ENCODE results near the gene RAD51C.
"Not testable (repeated sequence)": the region's sequence is repeated elsewhere in the genome, so short reads cannot be mapped to it uniquely, and the experiment has no call there.

RAD51C gene

GRCh38 chr17:58692239-58693055, at the start of gene RAD51C:
TSS of gene RAD51C (plus strand) at chr17:58692602. CDS start at chr17:58692644, 42 bp downstream.
- Histone ChIP-seq H3K27ac (ENCODE audit: low read length) (no peak within 1 kb of the TSS), H3K4me3 (ENCODE audit: low read length) (peak within 1 kb of the TSS; percentile 68), H3K36me3 (ENCODE audit: insufficient read depth, low read depth, low read length) (0 out of 2 replicates have a peak, but pooled peaks cover 6% of the 10 kb centered on the region), H3K4me1 (ENCODE audit: insufficient read depth, low read length) (no peaks in the 10 kb centered on the region), H3K27me3 (ENCODE audit: insufficient read depth, low read length) (no peaks in the 10 kb centered on the region; the same call in 1 of the 2 replicates), H3K9ac (ENCODE audit: low read depth, low read length) (peak within 1 kb of the TSS; percentile 66), H3K9me3 (ENCODE audit: insufficient read depth, low read depth, low read length) (no peaks in the 10 kb centered on the region)

- no peak overlapping the region for H3K27ac ChIP-seq (ENCODE audit: low read length)
- H3K4me3 ChIP-seq (ENCODE audit: low read length) = no peak overlapping the region
- H3K9ac ChIP-seq (ENCODE audit: low read depth, low read length) = no peak overlapping the region
Observed at GRCh38 chr17:58643147-58643546, 49.3 kb upstream of the RAD51C start.

GRCh38 chr17:58648236-58648635, 44.2 kb upstream of the RAD51C start:
- Histone ChIP-seq H3K36me3 (ENCODE audit: insufficient read depth, low read depth, low read length) (no peaks in the 10 kb centered on the region), H3K4me1 (ENCODE audit: insufficient read depth, low read length) (no peaks in the 10 kb centered on the region), H3K27ac (ENCODE audit: low read length) (no peak overlapping the region), H3K9ac (ENCODE audit: low read depth, low read length) (no peak overlapping the region), H3K27me3 (ENCODE audit: insufficient read depth, low read length) (no peaks in the 10 kb centered on the region), H3K9me3 (ENCODE audit: insufficient read depth, low read depth, low read length) (no peaks in the 10 kb centered on the region), H3K4me3 (ENCODE audit: low read length) (no peak overlapping the region)

More at GRCh38 chr17:58643147-58643546, 49.3 kb upstream of the RAD51C start:
- Histone ChIP-seq H3K36me3 (ENCODE audit: insufficient read depth, low read depth, low read length) (no peaks in the 10 kb centered on the region), H3K4me1 (ENCODE audit: insufficient read depth, low read length) (no peaks in the 10 kb centered on the region), H3K9me3 (ENCODE audit: insufficient read depth, low read depth, low read length) (no peaks in the 10 kb centered on the region), H3K27me3 (ENCODE audit: insufficient read depth, low read length) (no peaks in the 10 kb centered on the region)

- not testable (repeated sequence) for H3K4me1 ChIP-seq (ENCODE audit: insufficient read depth, low read length); H3K27ac ChIP-seq (ENCODE audit: low read length); H3K27me3 ChIP-seq (ENCODE audit: insufficient read depth, low read length); H3K36me3 ChIP-seq (ENCODE audit: insufficient read depth, low read depth, low read length); H3K9me3 ChIP-seq (ENCODE audit: insufficient read depth, low read depth, low read length)
- Histone ChIP-seq H3K4me3 (ENCODE audit: low read length) (peak overlapping the region; percentile 38; the same call in 1 of the 2 replicates), H3K9ac (ENCODE audit: low read depth, low read length) (peak overlapping the region; percentile 53; the same call in 1 of the 2 replicates)
Observed at GRCh38 chr17:58657962-58658803, 34.2 kb upstream of the RAD51C start.

- Histone ChIP-seq H3K4me1 (ENCODE audit: insufficient read depth, low read length) (peaks cover 8% of the 10 kb centered on the region; the same call in 1 of the 2 replicates), H3K9me3 (ENCODE audit: insufficient read depth, low read depth, low read length) (no peaks in the 10 kb centered on the region), H3K9ac (ENCODE audit: low read depth, low read length) (peak overlapping the region; percentile 88), H3K4me3 (ENCODE audit: low read length) (peak overlapping the region; percentile 66), H3K36me3 (ENCODE audit: insufficient read depth, low read depth, low read length) (no peaks in the 10 kb centered on the region), H3K27ac (ENCODE audit: low read length) (peak overlapping the region; percentile 75), H3K27me3 (ENCODE audit: insufficient read depth, low read length) (no peaks in the 10 kb centered on the region)
Observed at GRCh38 chr17:58658804-58659713, 33.3 kb upstream of the RAD51C start.

GRCh38 chr17:58659714-58660084, 32.7 kb upstream of the RAD51C start:
- not testable (repeated sequence) for H3K4me1 ChIP-seq (ENCODE audit: insufficient read depth, low read length); H3K27ac ChIP-seq (ENCODE audit: low read length); H3K9me3 ChIP-seq (ENCODE audit: insufficient read depth, low read depth, low read length); H3K27me3 ChIP-seq (ENCODE audit: insufficient read depth, low read length); H3K36me3 ChIP-seq (ENCODE audit: insufficient read depth, low read depth, low read length)
- Histone ChIP-seq H3K9ac (ENCODE audit: low read depth, low read length) (peak overlapping the region; percentile 88; the same call in 1 of the 2 replicates), H3K4me3 (ENCODE audit: low read length) (peak overlapping the region; percentile 66)

GRCh38 chr17:58660621-58661020, 31.8 kb upstream of the RAD51C start:
- no peak overlapping the region for H3K4me3 ChIP-seq (ENCODE audit: low read length)
- no peaks in the 10 kb centered on the region for H3K27me3 ChIP-seq (ENCODE audit: insufficient read depth, low read length)
- no peak overlapping the region for H3K9ac ChIP-seq (ENCODE audit: low read depth, low read length)
- peaks cover 8% of the 10 kb centered on the region; the same call in 1 of the 2 replicates for H3K4me1 ChIP-seq (ENCODE audit: insufficient read depth, low read length)
- H3K36me3 ChIP-seq (ENCODE audit: insufficient read depth, low read depth, low read length) = no peaks in the 10 kb centered on the region
- H3K9me3 ChIP-seq (ENCODE audit: insufficient read depth, low read depth, low read length) = no peaks in the 10 kb centered on the region
- no peak overlapping the region for H3K27ac ChIP-seq (ENCODE audit: low read length)

- Histone ChIP-seq H3K4me3 (ENCODE audit: low read length) (no peak overlapping the region), H3K36me3 (ENCODE audit: insufficient read depth, low read depth, low read length) (no peaks in the 10 kb centered on the region), H3K9ac (ENCODE audit: low read depth, low read length) (no peak overlapping the region), H3K27ac (ENCODE audit: low read length) (no peak overlapping the region), H3K4me1 (ENCODE audit: insufficient read depth, low read length) (peaks cover 8% of the 10 kb centered on the region; the same call in 1 of the 2 replicates), H3K27me3 (ENCODE audit: insufficient read depth, low read length) (no peaks in the 10 kb centered on the region), H3K9me3 (ENCODE audit: insufficient read depth, low read depth, low read length) (no peaks in the 10 kb centered on the region)
Observed at GRCh38 chr17:58661499-58661898, 30.9 kb upstream of the RAD51C start.

GRCh38 chr17:58664302-58664701, 28.1 kb upstream of the RAD51C start:
- H3K4me3 ChIP-seq (ENCODE audit: low read length) = no peak overlapping the region
- no peaks in the 10 kb centered on the region for H3K9me3 ChIP-seq (ENCODE audit: insufficient read depth, low read depth, low read length)
- no peaks in the 10 kb centered on the region for H3K36me3 ChIP-seq (ENCODE audit: insufficient read depth, low read depth, low read length)
- no peaks in the 10 kb centered on the region for H3K4me1 ChIP-seq (ENCODE audit: insufficient read depth, low read length)
- no peak overlapping the region for H3K9ac ChIP-seq (ENCODE audit: low read depth, low read length)
- H3K27ac ChIP-seq (ENCODE audit: low read length) = no peak overlapping the region
- H3K27me3 ChIP-seq (ENCODE audit: insufficient read depth, low read length) = no peaks in the 10 kb centered on the region

GRCh38 chr17:58665946-58666857, 26.2 kb upstream of the RAD51C start:
- Histone ChIP-seq H3K36me3 (ENCODE audit: insufficient read depth, low read depth, low read length) (no peaks in the 10 kb centered on the region), H3K27ac (ENCODE audit: low read length) (no peak overlapping the region), H3K4me1 (ENCODE audit: insufficient read depth, low read length) (no peaks in the 10 kb centered on the region), H3K4me3 (ENCODE audit: low read length) (no peak overlapping the region), H3K9ac (ENCODE audit: low read depth, low read length) (no peak overlapping the region), H3K9me3 (ENCODE audit: insufficient read depth, low read depth, low read length) (no peaks in the 10 kb centered on the region), H3K27me3 (ENCODE audit: insufficient read depth, low read length) (no peaks in the 10 kb centered on the region)

Measured in iPS-20b (cell line).